Activated naive CD8-positive, alpha-beta T cell (primary cell): ENCODE results near the gene AXIN2.
"Not testable (repeated sequence)": the region's sequence is repeated elsewhere in the genome, so short reads cannot be mapped to it uniquely, and the experiment has no call there.

Source experiments
- H3K27ac Mint-ChIP-seq: one replicate; pipeline ENCODE4 v1.8.0; 2021; ENCODE audit warnings: mixed read lengths
- H3K27me3 Mint-ChIP-seq: one replicate; pipeline ENCODE4 v1.8.0; 2021; ENCODE audit warnings: mixed read lengths
- H3K36me3 Mint-ChIP-seq: one replicate; pipeline ENCODE4 v1.8.0; 2021; ENCODE audit warnings: mixed read lengths
- H3K4me1 Mint-ChIP-seq: one replicate; pipeline ENCODE4 v1.8.0; 2021; ENCODE audit warnings: low read depth, mixed read lengths
- H3K4me3 Mint-ChIP-seq: one replicate; pipeline ENCODE4 v1.8.0; 2021; ENCODE audit warnings: mild to moderate bottlenecking, mixed read lengths
- H3K9me3 Mint-ChIP-seq: one replicate; pipeline ENCODE4 v1.8.0; 2021; ENCODE audit warnings: low read depth, mixed read lengths

AXIN2 gene

GRCh38 chr17:65504673-65505072 lies 56.8 kb downstream of the AXIN2 start:
- not testable (repeated sequence) for H3K27ac Mint-ChIP-seq, H3K36me3 Mint-ChIP-seq, H3K9me3 Mint-ChIP-seq, H3K27me3 Mint-ChIP-seq, H3K4me1 Mint-ChIP-seq, H3K4me3 Mint-ChIP-seq

DNA sequence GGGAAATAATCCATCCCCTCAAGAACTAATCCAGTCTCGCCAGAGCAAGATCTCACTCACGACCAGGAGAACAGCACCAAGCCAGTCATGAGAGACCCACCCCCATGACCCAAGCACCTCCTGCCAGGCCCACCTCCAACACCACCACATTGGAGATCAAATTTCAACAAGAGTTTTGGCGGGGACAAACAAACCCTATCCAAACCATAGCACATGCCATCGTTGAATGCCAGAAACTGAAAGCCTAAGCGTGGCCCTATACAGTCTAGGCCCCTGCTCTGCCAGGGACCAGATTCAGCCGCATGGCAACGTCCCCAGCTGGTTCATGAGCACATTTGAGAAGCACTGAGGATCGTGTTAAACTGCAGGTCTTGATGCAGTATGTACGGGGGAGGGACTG lies 57.3 kb downstream of the AXIN2 start:
- H3K4me1 Mint-ChIP-seq = no peaks in the 10 kb centered on the region
- no peaks in the 10 kb centered on the region for H3K27me3 Mint-ChIP-seq
- H3K27ac Mint-ChIP-seq = no peak overlapping the region
- peaks cover 2% of the 10 kb centered on the region for H3K36me3 Mint-ChIP-seq
- no peak overlapping the region for H3K4me3 Mint-ChIP-seq
- no peaks in the 10 kb centered on the region for H3K9me3 Mint-ChIP-seq

DNA sequence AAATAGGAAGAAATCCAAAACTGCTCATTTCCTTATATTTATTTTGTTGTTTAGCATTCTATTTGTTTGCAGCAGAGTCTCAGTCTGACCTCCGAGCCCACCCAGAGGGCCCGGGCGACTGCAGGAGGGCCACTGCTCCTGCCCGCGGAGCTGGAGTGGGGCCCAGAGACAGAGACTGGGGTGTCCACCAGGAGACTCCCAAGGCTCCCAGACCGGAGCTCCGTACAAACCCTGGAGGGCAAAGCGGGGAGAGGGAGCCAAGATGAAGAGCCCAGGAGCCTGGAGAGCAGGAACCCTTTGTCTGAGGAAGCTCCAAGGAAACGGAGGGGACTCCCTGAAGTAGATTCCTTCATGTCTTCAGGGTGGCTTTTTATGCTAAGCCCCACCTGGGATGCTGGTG lies 57.9 kb downstream of the AXIN2 start:
- H3K4me3 Mint-ChIP-seq = no peak overlapping the region
- no peaks in the 10 kb centered on the region for H3K27me3 Mint-ChIP-seq
- no peak overlapping the region for H3K27ac Mint-ChIP-seq
- H3K4me1 Mint-ChIP-seq = no peaks in the 10 kb centered on the region
- peaks cover 2% of the 10 kb centered on the region for H3K36me3 Mint-ChIP-seq
- H3K9me3 Mint-ChIP-seq = no peaks in the 10 kb centered on the region

DNA sequence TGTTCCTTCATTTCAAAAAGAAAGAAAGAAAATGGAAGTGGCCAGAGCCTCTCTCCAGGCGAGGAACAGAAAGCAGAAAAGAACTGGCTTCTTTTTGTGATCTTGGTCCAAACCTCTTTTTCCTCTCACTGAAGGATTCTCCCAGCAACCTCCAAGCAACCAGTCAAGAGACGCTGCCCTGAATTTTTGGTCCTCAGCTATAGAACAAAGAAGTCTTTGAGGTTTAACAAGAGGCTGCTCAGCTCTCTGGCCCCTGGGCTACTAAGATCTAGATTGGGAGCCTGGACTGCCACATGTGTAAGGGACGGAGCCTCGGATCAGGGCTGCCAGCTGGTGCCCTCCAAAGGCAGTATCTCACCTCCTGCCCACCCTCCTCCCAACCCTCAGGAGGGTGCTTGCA lies 62.6 kb downstream of the AXIN2 start:
- no peaks in the 10 kb centered on the region for H3K36me3 Mint-ChIP-seq
- H3K27me3 Mint-ChIP-seq = peaks cover 3% of the 10 kb centered on the region
- H3K4me1 Mint-ChIP-seq = peaks cover 15% of the 10 kb centered on the region
- no peak overlapping the region for H3K27ac Mint-ChIP-seq
- H3K9me3 Mint-ChIP-seq = no peaks in the 10 kb centered on the region
- H3K4me3 Mint-ChIP-seq = no peak overlapping the region

GRCh38 chr17:65496801-65497200 lies 64.6 kb downstream of the AXIN2 start:
- peaks cover 4% of the 10 kb centered on the region for H3K27me3 Mint-ChIP-seq
- no peak overlapping the region for H3K27ac Mint-ChIP-seq
- no peaks in the 10 kb centered on the region for H3K9me3 Mint-ChIP-seq
- H3K4me1 Mint-ChIP-seq = peaks cover 15% of the 10 kb centered on the region
- H3K4me3 Mint-ChIP-seq = no peak overlapping the region
- no peaks in the 10 kb centered on the region for H3K36me3 Mint-ChIP-seq

- Mint-ChIP-seq H3K4me3 (peak overlapping the region; percentile 58), H3K4me1 (peaks cover 15% of the 10 kb centered on the region), H3K36me3 (no peaks in the 10 kb centered on the region), H3K27me3 (peaks cover 4% of the 10 kb centered on the region), H3K27ac (no peak overlapping the region), H3K9me3 (no peaks in the 10 kb centered on the region)
Measured at GRCh38 chr17:65495122-65496055, 66.1 kb downstream of the AXIN2 start.

- H3K27ac Mint-ChIP-seq = no peak overlapping the region
- no peaks in the 10 kb centered on the region for H3K36me3 Mint-ChIP-seq
- H3K27me3 Mint-ChIP-seq = peaks cover 3% of the 10 kb centered on the region
- no peaks in the 10 kb centered on the region for H3K9me3 Mint-ChIP-seq
- peaks cover 6% of the 10 kb centered on the region for H3K4me1 Mint-ChIP-seq
- H3K4me3 Mint-ChIP-seq = no peak overlapping the region
Measured at GRCh38 chr17:65489413-65490155, 71.9 kb downstream of the AXIN2 start.

DNA sequence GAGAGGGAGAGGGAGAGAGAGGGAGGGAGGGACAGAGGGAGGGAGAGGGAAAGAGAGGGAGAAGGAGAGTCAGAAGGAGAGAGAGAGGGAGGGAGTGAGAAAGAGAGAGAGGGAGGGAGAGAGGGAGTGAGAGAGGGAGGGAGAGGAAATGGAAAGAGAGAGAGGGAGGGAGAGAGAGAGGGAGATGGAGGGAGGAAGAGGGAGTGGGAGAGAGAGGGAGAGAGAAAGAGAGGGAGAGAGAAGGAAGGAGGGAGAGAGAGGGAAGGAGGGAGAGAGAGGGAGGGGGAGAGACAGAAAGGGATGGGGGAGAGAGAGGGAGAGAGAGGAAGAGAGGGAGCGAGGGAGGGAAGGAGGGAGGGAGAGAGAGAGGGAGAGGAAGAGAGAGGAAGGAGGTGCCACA lies 72.8 kb downstream of the AXIN2 start:
- H3K27ac Mint-ChIP-seq = no peak overlapping the region
- H3K27me3 Mint-ChIP-seq = peaks cover 3% of the 10 kb centered on the region
- no peaks in the 10 kb centered on the region for H3K4me1 Mint-ChIP-seq
- no peaks in the 10 kb centered on the region for H3K9me3 Mint-ChIP-seq
- H3K36me3 Mint-ChIP-seq = no peaks in the 10 kb centered on the region
- H3K4me3 Mint-ChIP-seq = no peak overlapping the region

DNA sequence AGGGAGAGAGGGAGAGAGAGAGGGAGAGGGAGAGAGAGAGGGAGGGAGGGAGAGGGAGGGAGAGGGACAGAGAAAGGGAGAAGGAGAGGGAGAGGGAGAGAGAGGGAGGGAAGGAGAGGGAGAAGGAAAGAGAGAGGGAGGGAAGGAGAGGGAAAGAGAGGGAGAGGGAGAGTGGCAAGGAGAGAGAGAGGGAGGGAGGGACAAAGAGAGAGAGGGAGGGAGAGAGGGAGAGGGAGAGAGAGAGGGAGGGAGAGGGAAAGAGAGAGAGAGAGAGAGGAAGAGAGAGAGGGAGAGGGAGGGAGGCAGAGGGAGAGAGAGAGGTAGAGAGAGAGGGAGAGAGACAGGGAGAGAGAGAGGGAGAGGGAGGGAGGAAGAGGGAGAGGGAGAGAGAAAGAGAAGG lies 73.5 kb downstream of the AXIN2 start:
- no peaks in the 10 kb centered on the region for H3K9me3 Mint-ChIP-seq

GRCh38 chr17:65487161-65487560 lies 74.3 kb downstream of the AXIN2 start:
- Mint-ChIP-seq H3K4me3 (no peak overlapping the region), H3K27me3 (peaks cover 3% of the 10 kb centered on the region)

More for the DNA sequence above, 73.5 kb downstream of the AXIN2 start:
- Mint-ChIP-seq H3K27ac (no peak overlapping the region), H3K36me3 (no peaks in the 10 kb centered on the region), H3K4me1 (no peaks in the 10 kb centered on the region), H3K27me3 (peaks cover 3% of the 10 kb centered on the region), H3K4me3 (no peak overlapping the region)

GRCh38 chr17:65485388-65486299 lies 75.8 kb downstream of the AXIN2 start:
- Mint-ChIP-seq H3K9me3 (no peaks in the 10 kb centered on the region), H3K27ac (no peak overlapping the region), H3K36me3 (no peaks in the 10 kb centered on the region), H3K4me1 (no peaks in the 10 kb centered on the region), H3K27me3 (peaks cover 1% of the 10 kb centered on the region), H3K4me3 (no peak overlapping the region)

More at GRCh38 chr17:65487161-65487560, 74.3 kb downstream of the AXIN2 start:
- no peak overlapping the region for H3K27ac Mint-ChIP-seq
- no peaks in the 10 kb centered on the region for H3K9me3 Mint-ChIP-seq
- no peaks in the 10 kb centered on the region for H3K36me3 Mint-ChIP-seq
- H3K4me1 Mint-ChIP-seq = no peaks in the 10 kb centered on the region

- not testable (repeated sequence) for H3K9me3 Mint-ChIP-seq, H3K36me3 Mint-ChIP-seq, H3K27ac Mint-ChIP-seq
Measured at GRCh38 chr17:65484405-65484804, 77.0 kb downstream of the AXIN2 start.

GRCh38 chr17:65483438-65483837 lies 78.0 kb downstream of the AXIN2 start:
- Mint-ChIP-seq H3K4me3 (no peak overlapping the region), H3K27me3 (peaks cover 1% of the 10 kb centered on the region), H3K9me3 (no peaks in the 10 kb centered on the region), H3K36me3 (no peaks in the 10 kb centered on the region), H3K4me1 (no peaks in the 10 kb centered on the region), H3K27ac (no peak overlapping the region)

More at GRCh38 chr17:65484405-65484804, 77.0 kb downstream of the AXIN2 start:
- not testable (repeated sequence) for H3K4me1 Mint-ChIP-seq, H3K4me3 Mint-ChIP-seq, H3K27me3 Mint-ChIP-seq

DNA sequence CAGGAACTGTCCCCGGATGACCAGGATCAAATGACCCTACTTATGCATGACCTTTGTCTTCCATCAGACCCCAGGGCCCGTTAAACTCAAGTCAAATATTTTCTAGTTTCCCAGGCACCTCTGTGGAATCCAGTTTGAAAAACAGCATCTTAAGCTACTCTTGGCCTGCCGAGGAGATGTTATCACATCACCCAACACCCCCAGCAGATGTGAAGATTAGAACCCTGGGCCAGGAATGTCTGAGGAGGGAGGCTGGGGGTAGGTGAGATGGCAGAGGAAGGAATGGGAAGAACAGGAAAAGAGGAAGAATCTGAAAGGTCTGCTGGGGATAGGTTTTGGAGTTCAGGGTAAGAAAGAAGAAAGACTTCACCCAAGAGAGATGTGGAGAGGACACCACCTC lies 79.2 kb downstream of the AXIN2 start:
- H3K9me3 Mint-ChIP-seq = no peaks in the 10 kb centered on the region
- H3K27me3 Mint-ChIP-seq = peaks cover 1% of the 10 kb centered on the region
- H3K4me1 Mint-ChIP-seq = no peaks in the 10 kb centered on the region
- no peak overlapping the region for H3K4me3 Mint-ChIP-seq
- H3K36me3 Mint-ChIP-seq = no peaks in the 10 kb centered on the region
- no peak overlapping the region for H3K27ac Mint-ChIP-seq
